Liver (tissue), 3 donors: Measurements from ENCODE around the gene AKR1B15.

ENCODE experiments used
- EGR1 ChIP-seq, 2 donors: IDR thresholded peaks; 2 replicates each; pipeline ENCODE4 v1.6.1; 2016 to 2018; ENCODE audit warnings: antibody characterized with exemption in 2 of 2, low read depth in 2 of 2
- GABPA ChIP-seq, 2 donors: IDR thresholded peaks in 1 of 2; conservative IDR thresholded peaks in 1 of 2; 2 replicates each; pipeline ENCODE4 v1.6.1; 2016; ENCODE audit warnings: antibody characterized with exemption in 2 of 2, mild to moderate bottlenecking in 1 of 2, moderate library complexity in 1 of 2
- HNF4A ChIP-seq, 2 donors: conservative IDR thresholded peaks; 2 replicates each; pipeline ENCODE4 v1.6.1; 2016; ENCODE audit warnings: antibody characterized with exemption in 2 of 2, mild to moderate bottlenecking in 2 of 2
- NR2F2 ChIP-seq: IDR thresholded peaks from 2 replicates; pipeline ENCODE4 v1.6.1; 2016; ENCODE audit warnings: antibody characterized with exemption
- RAD21 ChIP-seq, 2 donors: IDR thresholded peaks; 2 replicates each; pipeline ENCODE4 v1.6.1; 2016; ENCODE audit warnings: antibody characterized with exemption in 2 of 2, mild to moderate bottlenecking in 2 of 2
- SP1 ChIP-seq: IDR thresholded peaks from 2 replicates; pipeline ENCODE4 v1.6.1; 2018; ENCODE audit warnings: antibody characterized with exemption, mild to moderate bottlenecking
- TAF1 ChIP-seq: conservative IDR thresholded peaks from 2 replicates; pipeline ENCODE4 v1.6.1; 2016; ENCODE audit warnings: antibody characterized with exemption, mild to moderate bottlenecking
- YY1 ChIP-seq: IDR thresholded peaks from 2 replicates; pipeline ENCODE4 v1.6.1; 2016; ENCODE audit warnings: antibody characterized with exemption, mild to moderate bottlenecking
- TF ChIP-seq, protein P1 (sequence below): IDR thresholded peaks from 2 replicates; pipeline ENCODE4 v1.6.1; 2016; ENCODE audit warnings: antibody characterized with exemption, mild to moderate bottlenecking
- TF ChIP-seq, protein P2 (sequence below): IDR thresholded peaks from 2 replicates; pipeline ENCODE4 v1.6.1; 2016; ENCODE audit warnings: antibody characterized with exemption
- TF ChIP-seq, protein P3 (sequence below): fragments of 150-350 bp; IDR thresholded peaks from 2 replicates; pipeline ENCODE4 v1.5.1; 2017; ENCODE audit warnings: improper control_type of control experiment, low read depth, low read length; ENCODE audit not compliant: missing input control
- TF ChIP-seq, protein P4 (sequence below): IDR thresholded peaks from 2 replicates; pipeline ENCODE4 v1.6.1; 2016; ENCODE audit warnings: antibody characterized with exemption
- TF ChIP-seq, protein P5 (sequence below): IDR thresholded peaks from 2 replicates; pipeline ENCODE4 v1.6.1; 2016; ENCODE audit warnings: antibody characterized with exemption
- donor health status: healthy.
- donor health status: healthy.

DNA sequence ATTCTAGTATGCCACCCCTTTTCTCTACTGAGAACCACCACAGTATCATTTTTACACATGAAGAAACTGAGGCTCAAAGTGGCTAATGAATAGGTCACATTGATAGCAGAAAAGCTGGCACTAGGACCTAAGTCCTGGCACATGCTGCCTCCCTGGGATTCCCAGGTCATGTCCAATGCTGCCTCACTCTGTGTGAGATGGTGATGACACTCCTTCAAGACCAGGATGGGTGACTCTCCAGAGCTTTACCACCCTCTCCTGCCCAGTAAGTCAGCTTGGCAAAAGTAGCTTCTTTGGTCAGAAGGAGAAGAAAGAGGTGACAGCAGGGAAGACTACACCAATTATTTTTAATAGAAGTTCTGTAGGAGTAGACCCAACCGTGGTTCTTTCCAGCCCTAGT, 34.8 kb upstream of the AKR1B15 start:
- TF ChIP-seq, protein P1, sequence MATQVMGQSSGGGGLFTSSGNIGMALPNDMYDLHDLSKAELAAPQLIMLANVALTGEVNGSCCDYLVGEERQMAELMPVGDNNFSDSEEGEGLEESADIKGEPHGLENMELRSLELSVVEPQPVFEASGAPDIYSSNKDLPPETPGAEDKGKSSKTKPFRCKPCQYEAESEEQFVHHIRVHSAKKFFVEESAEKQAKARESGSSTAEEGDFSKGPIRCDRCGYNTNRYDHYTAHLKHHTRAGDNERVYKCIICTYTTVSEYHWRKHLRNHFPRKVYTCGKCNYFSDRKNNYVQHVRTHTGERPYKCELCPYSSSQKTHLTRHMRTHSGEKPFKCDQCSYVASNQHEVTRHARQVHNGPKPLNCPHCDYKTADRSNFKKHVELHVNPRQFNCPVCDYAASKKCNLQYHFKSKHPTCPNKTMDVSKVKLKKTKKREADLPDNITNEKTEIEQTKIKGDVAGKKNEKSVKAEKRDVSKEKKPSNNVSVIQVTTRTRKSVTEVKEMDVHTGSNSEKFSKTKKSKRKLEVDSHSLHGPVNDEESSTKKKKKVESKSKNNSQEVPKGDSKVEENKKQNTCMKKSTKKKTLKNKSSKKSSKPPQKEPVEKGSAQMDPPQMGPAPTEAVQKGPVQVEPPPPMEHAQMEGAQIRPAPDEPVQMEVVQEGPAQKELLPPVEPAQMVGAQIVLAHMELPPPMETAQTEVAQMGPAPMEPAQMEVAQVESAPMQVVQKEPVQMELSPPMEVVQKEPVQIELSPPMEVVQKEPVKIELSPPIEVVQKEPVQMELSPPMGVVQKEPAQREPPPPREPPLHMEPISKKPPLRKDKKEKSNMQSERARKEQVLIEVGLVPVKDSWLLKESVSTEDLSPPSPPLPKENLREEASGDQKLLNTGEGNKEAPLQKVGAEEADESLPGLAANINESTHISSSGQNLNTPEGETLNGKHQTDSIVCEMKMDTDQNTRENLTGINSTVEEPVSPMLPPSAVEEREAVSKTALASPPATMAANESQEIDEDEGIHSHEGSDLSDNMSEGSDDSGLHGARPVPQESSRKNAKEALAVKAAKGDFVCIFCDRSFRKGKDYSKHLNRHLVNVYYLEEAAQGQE = no peak
- TF ChIP-seq, protein P2, sequence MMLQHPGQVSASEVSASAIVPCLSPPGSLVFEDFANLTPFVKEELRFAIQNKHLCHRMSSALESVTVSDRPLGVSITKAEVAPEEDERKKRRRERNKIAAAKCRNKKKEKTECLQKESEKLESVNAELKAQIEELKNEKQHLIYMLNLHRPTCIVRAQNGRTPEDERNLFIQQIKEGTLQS = no peak
- TF ChIP-seq, protein P3, sequence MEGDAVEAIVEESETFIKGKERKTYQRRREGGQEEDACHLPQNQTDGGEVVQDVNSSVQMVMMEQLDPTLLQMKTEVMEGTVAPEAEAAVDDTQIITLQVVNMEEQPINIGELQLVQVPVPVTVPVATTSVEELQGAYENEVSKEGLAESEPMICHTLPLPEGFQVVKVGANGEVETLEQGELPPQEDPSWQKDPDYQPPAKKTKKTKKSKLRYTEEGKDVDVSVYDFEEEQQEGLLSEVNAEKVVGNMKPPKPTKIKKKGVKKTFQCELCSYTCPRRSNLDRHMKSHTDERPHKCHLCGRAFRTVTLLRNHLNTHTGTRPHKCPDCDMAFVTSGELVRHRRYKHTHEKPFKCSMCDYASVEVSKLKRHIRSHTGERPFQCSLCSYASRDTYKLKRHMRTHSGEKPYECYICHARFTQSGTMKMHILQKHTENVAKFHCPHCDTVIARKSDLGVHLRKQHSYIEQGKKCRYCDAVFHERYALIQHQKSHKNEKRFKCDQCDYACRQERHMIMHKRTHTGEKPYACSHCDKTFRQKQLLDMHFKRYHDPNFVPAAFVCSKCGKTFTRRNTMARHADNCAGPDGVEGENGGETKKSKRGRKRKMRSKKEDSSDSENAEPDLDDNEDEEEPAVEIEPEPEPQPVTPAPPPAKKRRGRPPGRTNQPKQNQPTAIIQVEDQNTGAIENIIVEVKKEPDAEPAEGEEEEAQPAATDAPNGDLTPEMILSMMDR = no peak
- TF ChIP-seq RAD21 (IDR thresholded peaks at IDR 0.05) (no peak), TAF1 (no peak), NR2F2 (no peak), GABPA (IDR thresholded peaks at IDR 0.05 in 1 of 2, conservative IDR thresholded peaks at IDR 0.05 in 1 of 2) (no peak), EGR1 (IDR thresholded peaks at IDR 0.05; ENCODE audit: low read depth in 2 of 2) (no peak), SP1 (no peak), HNF4A (conservative IDR thresholded peaks at IDR 0.05) (no peak), YY1 (no peak)
- TF ChIP-seq, protein P4, sequence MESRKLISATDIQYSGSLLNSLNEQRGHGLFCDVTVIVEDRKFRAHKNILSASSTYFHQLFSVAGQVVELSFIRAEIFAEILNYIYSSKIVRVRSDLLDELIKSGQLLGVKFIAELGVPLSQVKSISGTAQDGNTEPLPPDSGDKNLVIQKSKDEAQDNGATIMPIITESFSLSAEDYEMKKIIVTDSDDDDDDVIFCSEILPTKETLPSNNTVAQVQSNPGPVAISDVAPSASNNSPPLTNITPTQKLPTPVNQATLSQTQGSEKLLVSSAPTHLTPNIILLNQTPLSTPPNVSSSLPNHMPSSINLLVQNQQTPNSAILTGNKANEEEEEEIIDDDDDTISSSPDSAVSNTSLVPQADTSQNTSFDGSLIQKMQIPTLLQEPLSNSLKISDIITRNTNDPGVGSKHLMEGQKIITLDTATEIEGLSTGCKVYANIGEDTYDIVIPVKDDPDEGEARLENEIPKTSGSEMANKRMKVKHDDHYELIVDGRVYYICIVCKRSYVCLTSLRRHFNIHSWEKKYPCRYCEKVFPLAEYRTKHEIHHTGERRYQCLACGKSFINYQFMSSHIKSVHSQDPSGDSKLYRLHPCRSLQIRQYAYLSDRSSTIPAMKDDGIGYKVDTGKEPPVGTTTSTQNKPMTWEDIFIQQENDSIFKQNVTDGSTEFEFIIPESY = no peak
- TF ChIP-seq, protein P5, sequence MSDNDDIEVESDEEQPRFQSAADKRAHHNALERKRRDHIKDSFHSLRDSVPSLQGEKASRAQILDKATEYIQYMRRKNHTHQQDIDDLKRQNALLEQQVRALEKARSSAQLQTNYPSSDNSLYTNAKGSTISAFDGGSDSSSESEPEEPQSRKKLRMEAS = no peak
